Upper lobe of left lung (tissue), 4 donors: ENCODE data around the gene LPAR2.

Experiments
- POLR2A ChIP-seq, 4 donors: fragments of 450-650 bp; IDR thresholded peaks; one replicate each; pipeline ENCODE4 v1.5.1; 2016 to 2017; ENCODE audit warnings: antibody characterized with exemption in 4 of 4, mild to moderate bottlenecking in 2 of 4
- TF ChIP-seq, protein P1 (sequence below), 6 experiments: fragments of 450-650 bp in 4 of 6; fragments of 200-600 bp in 2 of 6; sonication (generic) in 2 of 6; IDR thresholded peaks; one replicate each; pipeline ENCODE4 v1.5.1; 2016 to 2019; ENCODE audit warnings: antibody characterized with exemption in 6 of 6

GRCh38 chr19:19642506-19643157 is 14.6 kb upstream of the LPAR2 start:
- no peak for TF ChIP-seq POLR2A (IDR thresholded peaks at IDR 0.05)
- TF ChIP-seq, protein P1, sequence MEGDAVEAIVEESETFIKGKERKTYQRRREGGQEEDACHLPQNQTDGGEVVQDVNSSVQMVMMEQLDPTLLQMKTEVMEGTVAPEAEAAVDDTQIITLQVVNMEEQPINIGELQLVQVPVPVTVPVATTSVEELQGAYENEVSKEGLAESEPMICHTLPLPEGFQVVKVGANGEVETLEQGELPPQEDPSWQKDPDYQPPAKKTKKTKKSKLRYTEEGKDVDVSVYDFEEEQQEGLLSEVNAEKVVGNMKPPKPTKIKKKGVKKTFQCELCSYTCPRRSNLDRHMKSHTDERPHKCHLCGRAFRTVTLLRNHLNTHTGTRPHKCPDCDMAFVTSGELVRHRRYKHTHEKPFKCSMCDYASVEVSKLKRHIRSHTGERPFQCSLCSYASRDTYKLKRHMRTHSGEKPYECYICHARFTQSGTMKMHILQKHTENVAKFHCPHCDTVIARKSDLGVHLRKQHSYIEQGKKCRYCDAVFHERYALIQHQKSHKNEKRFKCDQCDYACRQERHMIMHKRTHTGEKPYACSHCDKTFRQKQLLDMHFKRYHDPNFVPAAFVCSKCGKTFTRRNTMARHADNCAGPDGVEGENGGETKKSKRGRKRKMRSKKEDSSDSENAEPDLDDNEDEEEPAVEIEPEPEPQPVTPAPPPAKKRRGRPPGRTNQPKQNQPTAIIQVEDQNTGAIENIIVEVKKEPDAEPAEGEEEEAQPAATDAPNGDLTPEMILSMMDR (IDR thresholded peaks at IDR 0.05): no peak
